HEK293 (cell line): ENCODE results near the gene GCNT2.

Experiments
- CTCF ChIA-PET: fragments of 350-600 bp; formaldehyde crosslinking; extraction: SDS; loops from one replicate; lab custom pipeline; 2021; ENCODE audit warnings: antibody characterized with exemption; lab: Yijun Ruan, JAX
- POLR2A ChIA-PET: fragments of 300-600 bp; formaldehyde crosslinking; extraction: SDS; loops from one replicate; lab custom pipeline; 2020; ENCODE audit warnings: antibody characterized with exemption, inconsistent platforms; lab: Yijun Ruan, JAX
- H3K27ac ChIP-seq: fragments of 200-500 bp; sonication (Bioruptor generic); 2 replicates; pipeline ENCODE4 v1.5.1; 2014; ENCODE audit warnings: low read depth, low read length, control low read depth, inconsistent platforms; ENCODE audit errors: extremely low read depth
- H3K36me3 ChIP-seq, 2 experiments: fragments of 200-500 bp in 1 of 2; sonication (Bioruptor generic) in 1 of 2; 1 replicate in 1 of 2; 2 replicates in 1 of 2; pipeline ENCODE4 v1.5.1; 2014 to 2017; ENCODE audit warnings: inconsistent platforms in 2 of 2, low read length in 2 of 2; ENCODE audit not compliant: control insufficient read depth in 2 of 2, insufficient read depth in 1 of 2
- H3K4me1 ChIP-seq: fragments of 200-500 bp; sonication (Bioruptor generic); 2 replicates; pipeline ENCODE4 v1.5.1; 2014; ENCODE audit warnings: mild to moderate bottlenecking, low read length, inconsistent platforms; ENCODE audit not compliant: control insufficient read depth, insufficient read depth
- H3K4me3 ChIP-seq: 2 replicates; pipeline ENCODE4 v1.5.1; 2011; ENCODE audit warnings: low read depth, mild to moderate bottlenecking, control low read depth, low read length, moderate library complexity
- H3K9me3 ChIP-seq: fragments of 200-500 bp; sonication (Bioruptor generic); 2 replicates; pipeline ENCODE4 v1.5.1; 2014; ENCODE audit warnings: low read depth, low read length, inconsistent platforms; ENCODE audit not compliant: control insufficient read depth, insufficient read depth
- BCL11B ChIP-seq: fragments of 450-650 bp; formaldehyde crosslinking; IDR thresholded peaks from 2 replicates; pipeline ENCODE4 v1.5.1; 2016; ENCODE audit warnings: low read depth, missing biosample characterization, missing genetic modification characterization
- BCL6B ChIP-seq: fragments of 450-650 bp; formaldehyde crosslinking; IDR thresholded peaks from 2 replicates; pipeline ENCODE4 v1.5.1; 2017; ENCODE audit warnings: missing biosample characterization, missing genetic modification characterization
- KLF16 ChIP-seq: fragments of 450-650 bp; formaldehyde crosslinking; IDR thresholded peaks from 2 replicates; pipeline ENCODE4 v1.5.1; 2017; ENCODE audit warnings: missing biosample characterization, missing genetic modification characterization
- OSR2 ChIP-seq: fragments of 450-650 bp; formaldehyde crosslinking; IDR thresholded peaks from 2 replicates; pipeline ENCODE4 v1.5.1; 2016; ENCODE audit warnings: missing biosample characterization, missing genetic modification characterization
- REPIN1 ChIP-seq: fragments of 450-650 bp; formaldehyde crosslinking; IDR thresholded peaks from 2 replicates; pipeline ENCODE4 v1.5.1; 2017; ENCODE audit warnings: missing biosample characterization, missing genetic modification characterization, low read depth
- ZBTB1 ChIP-seq: fragments of 450-650 bp; formaldehyde crosslinking; IDR thresholded peaks from 2 replicates; pipeline ENCODE4 v1.5.1; 2016; ENCODE audit warnings: missing biosample characterization, missing genetic modification characterization
- ZEB2 ChIP-seq: fragments of 450-650 bp; formaldehyde crosslinking; IDR thresholded peaks from 2 replicates; pipeline ENCODE4 v1.5.1; 2016; ENCODE audit warnings: missing biosample characterization, missing genetic modification characterization
- ZFP69B ChIP-seq: fragments of 450-650 bp; formaldehyde crosslinking; IDR thresholded peaks from 2 replicates; pipeline ENCODE4 v1.5.1; 2016; ENCODE audit warnings: missing biosample characterization, missing genetic modification characterization
- ZIC2 ChIP-seq: fragments of 450-650 bp; formaldehyde crosslinking; IDR thresholded peaks from 2 replicates; pipeline ENCODE4 v1.5.1; 2016; ENCODE audit warnings: missing biosample characterization, missing genetic modification characterization
- ZNF148 ChIP-seq: fragments of 450-650 bp; formaldehyde crosslinking; IDR thresholded peaks from 2 replicates; pipeline ENCODE4 v1.5.0; 2017; ENCODE audit warnings: missing biosample characterization, missing genetic modification characterization, borderline replicate concordance
- ZNF184 ChIP-seq: fragments of 450-650 bp; IDR thresholded peaks from 2 replicates; pipeline ENCODE4 v1.5.1; 2018; ENCODE audit warnings: missing biosample characterization, mild to moderate bottlenecking, missing genetic modification characterization
- ZNF239 ChIP-seq: fragments of 450-650 bp; formaldehyde crosslinking; IDR thresholded peaks from 2 replicates; pipeline ENCODE4 v1.5.1; 2016; ENCODE audit warnings: missing biosample characterization, missing genetic modification characterization
- ZNF274 ChIP-seq, 2 experiments: fragments of 200-500 bp in 1 of 2; fragments of 450-650 bp in 1 of 2; sonication (Bioruptor generic) in 1 of 2; formaldehyde crosslinking in 1 of 2; IDR thresholded peaks; 2 replicates each; pipeline versions ENCODE4 v1.5.1 to v1.6.1; 2014 to 2016; ENCODE audit warnings: borderline replicate concordance in 1 of 2, inconsistent platforms in 1 of 2, low read length in 1 of 2, missing biosample characterization in 1 of 2, missing genetic modification characterization in 1 of 2
- ZNF366 ChIP-seq: fragments of 450-650 bp; formaldehyde crosslinking; conservative IDR thresholded peaks from 2 replicates; pipeline ENCODE4 v1.5.1; 2016; ENCODE audit warnings: missing biosample characterization, missing genetic modification characterization
- ZNF473 ChIP-seq: fragments of 450-650 bp; formaldehyde crosslinking; IDR thresholded peaks from 2 replicates; pipeline ENCODE4 v1.5.1; 2017; ENCODE audit warnings: missing biosample characterization, missing genetic modification characterization
- ZNF488 ChIP-seq: fragments of 450-650 bp; formaldehyde crosslinking; IDR thresholded peaks from 2 replicates; pipeline ENCODE4 v1.5.1; 2016; ENCODE audit warnings: missing biosample characterization, missing genetic modification characterization
- ZNF513 ChIP-seq: fragments of 450-650 bp; IDR thresholded peaks from 2 replicates; pipeline ENCODE4 v1.5.1; 2018; ENCODE audit warnings: missing biosample characterization, missing genetic modification characterization
- ZNF521 ChIP-seq: fragments of 450-650 bp; formaldehyde crosslinking; IDR thresholded peaks from 2 replicates; pipeline ENCODE4 v1.5.1; 2017; ENCODE audit warnings: missing biosample characterization, mild to moderate bottlenecking, missing genetic modification characterization
- ZNF529 ChIP-seq: fragments of 450-650 bp; formaldehyde crosslinking; IDR thresholded peaks from 2 replicates; pipeline ENCODE4 v1.5.1; 2017; ENCODE audit warnings: missing genetic modification characterization, missing biosample characterization; ENCODE audit not compliant: insufficient replicate concordance
- ZNF555 ChIP-seq: fragments of 450-650 bp; formaldehyde crosslinking; conservative IDR thresholded peaks from 2 replicates; pipeline ENCODE4 v1.5.1; 2017; ENCODE audit warnings: missing biosample characterization, mild to moderate bottlenecking, missing genetic modification characterization, inconsistent platforms
- ZNF558 ChIP-seq: fragments of 450-650 bp; formaldehyde crosslinking; IDR thresholded peaks from 2 replicates; pipeline ENCODE4 v1.5.1; 2016; ENCODE audit warnings: missing biosample characterization, missing genetic modification characterization
- ZNF560 ChIP-seq: fragments of 450-650 bp; formaldehyde crosslinking; IDR thresholded peaks from 2 replicates; pipeline ENCODE4 v1.5.1; 2017; ENCODE audit warnings: missing biosample characterization, missing genetic modification characterization, borderline replicate concordance
- ZNF600 ChIP-seq: fragments of 450-650 bp; formaldehyde crosslinking; IDR thresholded peaks from 2 replicates; pipeline ENCODE4 v1.5.1; 2016; ENCODE audit warnings: missing biosample characterization, missing genetic modification characterization
- ZNF704 ChIP-seq: fragments of 450-650 bp; formaldehyde crosslinking; IDR thresholded peaks from 2 replicates; pipeline ENCODE4 v1.5.1; 2016; ENCODE audit warnings: missing biosample characterization, missing genetic modification characterization
- ZNF768 ChIP-seq: fragments of 450-650 bp; formaldehyde crosslinking; IDR thresholded peaks from 2 replicates; pipeline ENCODE4 v1.5.1; 2018; ENCODE audit warnings: missing biosample characterization, mild to moderate bottlenecking, missing genetic modification characterization
- ZNF785 ChIP-seq: fragments of 450-650 bp; formaldehyde crosslinking; IDR thresholded peaks from 2 replicates; pipeline ENCODE4 v1.5.1; 2016; ENCODE audit warnings: missing biosample characterization, missing genetic modification characterization
- ZSCAN16 ChIP-seq: fragments of 450-650 bp; formaldehyde crosslinking; IDR thresholded peaks from 2 replicates; pipeline ENCODE4 v1.5.1; 2016; ENCODE audit warnings: missing biosample characterization, missing genetic modification characterization

GCNT2 gene

GRCh38 chr6:10583509-10583901 lies 62.4 kb downstream of the GCNT2 start:
- Histone ChIP-seq H3K27ac (no peak overlapping the region), H3K4me3 (no peak overlapping the region), H3K4me1 (peaks cover 17% of the 10 kb centered on the region)

GRCh38 chr6:10584607-10585006 lies 63.5 kb downstream of the GCNT2 start:
- ChIA-PET POLR2A (no interaction called here), CTCF (no interaction called here)
- no peaks in the 10 kb centered on the region for H3K9me3 ChIP-seq
- no peak for TF ChIP-seq ZNF558 (tag by site-specific recombination)
- no peak for TF ChIP-seq ZNF274 (IDR thresholded peaks at IDR 0.05; ENCODE audit: low read length)
- no peak for TF ChIP-seq ZNF274 (tag by site-specific recombination; IDR thresholded peaks at IDR 0.05; ENCODE audit: borderline replicate concordance)
- TF ChIP-seq REPIN1 (tag by site-specific recombination): no peak
- TF ChIP-seq OSR2 (tag by site-specific recombination): no peak
- no peak for TF ChIP-seq ZFP69B (tag by site-specific recombination)
- no peak for TF ChIP-seq BCL11B
- TF ChIP-seq ZNF529 (tag by site-specific recombination): no peak
- no peak for TF ChIP-seq ZNF560
- TF ChIP-seq ZNF148 (tag by site-specific recombination): no peak
- no peak for TF ChIP-seq ZNF488 (tag by site-specific recombination)
- no peak for TF ChIP-seq ZIC2 (tag by site-specific recombination)
- no peak for TF ChIP-seq ZSCAN16 (tag by site-specific recombination)
- TF ChIP-seq ZNF768 (tag by site-specific recombination): no peak
- no peak for TF ChIP-seq ZNF555 (tag by site-specific recombination)
- TF ChIP-seq ZNF600 (tag by site-specific recombination): no peak
- TF ChIP-seq ZNF785 (tag by site-specific recombination): no peak
- no peak for TF ChIP-seq ZNF239
- TF ChIP-seq ZNF521 (tag by site-specific recombination): no peak
- no peak for TF ChIP-seq ZEB2
- H3K27ac ChIP-seq: no peak overlapping the region
- peaks cover 17% of the 10 kb centered on the region for H3K4me1 ChIP-seq
- H3K4me3 ChIP-seq: no peak overlapping the region
- no peaks in the 10 kb centered on the region for H3K36me3 ChIP-seq

More at GRCh38 chr6:10583509-10583901, 62.4 kb downstream of the GCNT2 start:
- CTCF ChIA-PET: no interaction called here
- Histone ChIP-seq H3K36me3 (no peaks in the 10 kb centered on the region), H3K9me3 (no peaks in the 10 kb centered on the region)
- POLR2A ChIA-PET: no interaction called here
- TF ChIP-seq BCL6B (tag by site-specific recombination) (peak; percentile 62), ZNF366 (no peak), ZNF473 (tag by site-specific recombination) (no peak), ZBTB1 (no peak), ZNF513 (tag by site-specific recombination) (no peak), KLF16 (tag by site-specific recombination) (no peak), ZNF184 (no peak), ZNF704 (tag by site-specific recombination) (no peak)
